OCI-LY3 (cell line): ENCODE measurements around the gene DNASE1L2.

Experiments used
- H2AFZ ChIP-seq: fragments of 200-600, 300-600 bp; shearing (Covaris generic); 2 replicates; pipeline ENCODE4 v1.6.0; 2014; ENCODE audit warnings: antibody characterized with exemption, low read depth, low read length
- H3K27ac ChIP-seq: fragments of 200-600, 300-600 bp; sonication (generic); 2 replicates; pipeline ENCODE4 v1.5.1; 2014; ENCODE audit warnings: mild to moderate bottlenecking, low read length, moderate library complexity, mixed read lengths
- H3K27me3 ChIP-seq: fragments of 200-600, 300-600 bp; sonication (generic); 2 replicates; pipeline ENCODE4 v1.6.1; 2014; ENCODE audit warnings: low read depth, low read length, mixed read lengths
- H3K36me3 ChIP-seq: fragments of 200-600, 300-600 bp; sonication (generic); replicated peaks from 2 replicates; pipeline ENCODE3; 2014; ENCODE audit warnings: low read depth, low read length, mixed read lengths
- H3K4me1 ChIP-seq: fragments of 300-600, 200-600 bp; sonication (generic); 2 replicates; pipeline ENCODE4 v1.6.1; 2014; ENCODE audit warnings: low read length, mixed read lengths
- H3K4me2 ChIP-seq: fragments of 200-600, 300-600 bp; sonication (generic); 2 replicates; pipeline ENCODE4 v1.6.1; 2014; ENCODE audit warnings: low read length, mixed read lengths
- H3K4me3 ChIP-seq: fragments of 300-600, 200-600 bp; sonication (generic); 2 replicates; pipeline ENCODE4 v1.5.1; 2014; ENCODE audit warnings: antibody characterized with exemption, mild to moderate bottlenecking, low read length, moderate library complexity
- H3K79me2 ChIP-seq: fragments of 300-600, 200-600 bp; shearing (Covaris generic); 2 replicates; pipeline ENCODE4 v1.6.1; 2014; ENCODE audit warnings: mild to moderate bottlenecking, low read length, mixed read lengths
- H3K9ac ChIP-seq: fragments of 300-600, 200-600 bp; shearing (Covaris generic); 2 replicates; pipeline ENCODE4 v1.6.0; 2014; ENCODE audit warnings: mild to moderate bottlenecking, low read length, moderate library complexity
- H3K9me3 ChIP-seq: fragments of 200-600, 300-600 bp; shearing (Covaris generic); 2 replicates; pipeline ENCODE4 v1.6.1; 2014; ENCODE audit warnings: low read length, mixed read lengths; ENCODE audit not compliant: insufficient read depth
- H4K20me1 ChIP-seq: fragments of 200-600, 300-600 bp; sonication (generic); 2 replicates; pipeline ENCODE4 v1.6.1; 2016; ENCODE audit warnings: low read length, mixed read lengths; ENCODE audit not compliant: insufficient read depth
- EZH2phosphoT487 ChIP-seq: fragments of 200-600 bp; shearing (Covaris generic); IDR thresholded peaks from 2 replicates; pipeline ENCODE4 v1.6.1; 2018; ENCODE audit warnings: antibody characterized with exemption, mixed run types, low read depth
- TF ChIP-seq, protein P1 (sequence below): fragments of 200-600, 300-600 bp; sonication (generic); IDR thresholded peaks from 2 replicates; pipeline ENCODE4 v1.5.1; 2014; ENCODE audit warnings: antibody characterized with exemption, low read length, low read depth

Gene DNASE1L2

DNA sequence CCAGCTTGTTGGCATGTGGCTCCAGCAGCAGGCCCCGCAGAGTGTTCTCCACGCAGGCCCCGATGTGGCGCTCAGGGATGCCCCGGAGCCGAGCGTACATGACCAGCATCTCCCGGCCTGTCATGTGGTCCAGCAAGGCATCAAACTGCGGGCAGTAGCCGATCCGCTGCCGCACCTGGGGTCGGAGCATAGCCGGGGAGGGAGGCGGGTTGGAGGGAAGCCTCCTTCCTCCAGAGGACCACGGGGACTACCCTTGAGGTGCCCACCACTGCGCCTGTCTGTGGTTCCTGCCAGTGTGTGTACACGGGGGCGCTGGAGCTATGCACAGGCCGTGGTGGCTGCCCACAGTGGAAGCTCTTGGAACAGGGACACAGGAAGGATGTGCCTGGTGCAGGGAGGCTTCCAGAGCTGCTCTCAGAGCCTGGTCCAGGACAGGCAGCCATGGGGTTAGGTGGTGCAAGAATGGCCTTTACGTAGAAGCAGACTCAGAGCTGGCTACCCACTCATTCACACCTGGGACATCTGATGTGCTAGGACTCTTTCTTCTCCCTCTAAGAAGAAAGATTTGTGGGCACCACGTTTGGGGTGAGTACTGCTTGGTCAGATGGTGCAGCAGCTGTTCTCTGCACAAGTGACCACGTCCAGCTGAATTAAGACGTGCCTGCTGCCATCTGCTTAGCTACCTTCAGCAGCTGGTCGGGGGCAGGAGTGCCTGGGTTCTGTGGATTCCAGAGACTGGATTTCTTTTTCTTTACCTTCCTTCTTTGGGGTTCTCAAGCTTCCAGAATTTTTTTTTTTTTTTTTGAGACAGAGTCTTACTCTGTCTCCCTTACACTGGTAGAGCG lies 42.9 kb downstream of the DNASE1L2 start:
- TF ChIP-seq EZH2phosphoT487: no peak
- Histone ChIP-seq H3K27me3 (no peaks in the 10 kb centered on the region), H3K9ac (no peak overlapping the region), H3K27ac (no peak overlapping the region), H3K4me1 (peaks cover 5% of the 10 kb centered on the region; the same call in 1 of the 2 replicates), H4K20me1 (no peaks in the 10 kb centered on the region), H3K36me3 (no peaks in the 10 kb centered on the region), H3K79me2 (no peaks in the 10 kb centered on the region), H2AFZ (no peak overlapping the region), H3K9me3 (no peaks in the 10 kb centered on the region), H3K4me2 (no peak overlapping the region), H3K4me3 (no peak overlapping the region)

DNA sequence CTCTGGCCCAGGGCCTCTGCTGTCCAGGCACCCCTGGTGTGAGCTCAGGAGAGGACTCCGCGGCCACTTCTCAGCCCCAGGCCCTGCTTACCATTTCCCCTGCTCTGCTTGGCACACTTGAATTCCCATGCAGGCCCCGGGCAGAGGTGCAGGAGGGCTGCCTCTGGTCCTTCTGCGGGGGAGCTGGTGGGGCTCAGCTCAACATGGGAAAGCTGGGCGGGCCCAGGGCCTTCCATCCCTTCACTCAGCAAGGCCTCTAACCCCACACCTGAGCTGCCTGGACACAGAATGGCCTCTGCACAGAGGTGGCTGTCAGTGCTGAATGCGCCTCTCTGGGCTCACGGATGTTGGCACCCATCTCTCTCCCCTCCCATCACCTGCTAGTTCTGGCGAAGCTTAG lies 44.2 kb downstream of the DNASE1L2 start:
- H3K36me3 ChIP-seq: no peaks in the 10 kb centered on the region
- peaks cover 5% of the 10 kb centered on the region; the same call in 1 of the 2 replicates for H3K4me1 ChIP-seq
- H3K9ac ChIP-seq: no peak overlapping the region
- H3K27me3 ChIP-seq: no peaks in the 10 kb centered on the region
- no peak overlapping the region for H3K4me3 ChIP-seq
- H2AFZ ChIP-seq: no peak overlapping the region
- H3K79me2 ChIP-seq: no peaks in the 10 kb centered on the region
- TF ChIP-seq, protein P1, sequence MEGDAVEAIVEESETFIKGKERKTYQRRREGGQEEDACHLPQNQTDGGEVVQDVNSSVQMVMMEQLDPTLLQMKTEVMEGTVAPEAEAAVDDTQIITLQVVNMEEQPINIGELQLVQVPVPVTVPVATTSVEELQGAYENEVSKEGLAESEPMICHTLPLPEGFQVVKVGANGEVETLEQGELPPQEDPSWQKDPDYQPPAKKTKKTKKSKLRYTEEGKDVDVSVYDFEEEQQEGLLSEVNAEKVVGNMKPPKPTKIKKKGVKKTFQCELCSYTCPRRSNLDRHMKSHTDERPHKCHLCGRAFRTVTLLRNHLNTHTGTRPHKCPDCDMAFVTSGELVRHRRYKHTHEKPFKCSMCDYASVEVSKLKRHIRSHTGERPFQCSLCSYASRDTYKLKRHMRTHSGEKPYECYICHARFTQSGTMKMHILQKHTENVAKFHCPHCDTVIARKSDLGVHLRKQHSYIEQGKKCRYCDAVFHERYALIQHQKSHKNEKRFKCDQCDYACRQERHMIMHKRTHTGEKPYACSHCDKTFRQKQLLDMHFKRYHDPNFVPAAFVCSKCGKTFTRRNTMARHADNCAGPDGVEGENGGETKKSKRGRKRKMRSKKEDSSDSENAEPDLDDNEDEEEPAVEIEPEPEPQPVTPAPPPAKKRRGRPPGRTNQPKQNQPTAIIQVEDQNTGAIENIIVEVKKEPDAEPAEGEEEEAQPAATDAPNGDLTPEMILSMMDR: no peak
- TF ChIP-seq EZH2phosphoT487: no peak
- H3K9me3 ChIP-seq: no peaks in the 10 kb centered on the region
- no peaks in the 10 kb centered on the region for H4K20me1 ChIP-seq
- H3K27ac ChIP-seq: no peak overlapping the region
- H3K4me2 ChIP-seq: no peak overlapping the region

DNA sequence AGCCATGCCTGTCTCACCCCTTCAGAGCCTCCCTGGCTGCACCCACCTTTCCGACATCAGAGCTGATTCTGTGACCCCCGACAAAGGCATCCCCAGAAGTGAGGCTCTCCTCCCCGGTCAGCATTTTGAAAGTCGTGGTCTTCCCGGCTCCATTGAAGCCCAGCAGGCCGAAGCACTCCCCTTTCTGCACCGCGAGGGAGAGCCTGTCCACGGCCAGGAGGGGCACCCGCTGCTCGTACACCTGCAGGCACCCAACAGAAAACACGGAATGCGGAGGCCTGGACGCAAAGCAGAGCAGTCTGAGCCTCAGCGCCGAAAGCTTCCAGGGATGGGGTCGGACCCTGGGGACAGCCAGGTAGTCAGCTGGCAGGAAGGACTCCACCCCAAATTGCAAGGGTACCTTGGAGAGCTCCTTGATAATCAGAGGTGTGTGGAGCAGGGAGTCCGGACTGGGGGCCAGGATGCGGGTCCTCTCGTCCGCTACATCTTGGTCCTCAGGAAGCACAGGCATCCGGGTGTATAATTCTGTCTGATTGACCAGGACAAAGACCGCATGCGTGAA lies 44.8 kb downstream of the DNASE1L2 start:
- Histone ChIP-seq H3K4me3 (no peak overlapping the region), H3K9me3 (no peaks in the 10 kb centered on the region), H4K20me1 (no peaks in the 10 kb centered on the region), H3K27me3 (no peaks in the 10 kb centered on the region), H3K9ac (no peak overlapping the region), H3K27ac (no peak overlapping the region), H3K79me2 (no peaks in the 10 kb centered on the region), H3K4me2 (no peak overlapping the region), H2AFZ (no peak overlapping the region), H3K4me1 (peaks cover 5% of the 10 kb centered on the region; the same call in 1 of the 2 replicates), H3K36me3 (no peaks in the 10 kb centered on the region)
- TF ChIP-seq EZH2phosphoT487: no peak
- TF ChIP-seq, protein P1: no peak

DNA sequence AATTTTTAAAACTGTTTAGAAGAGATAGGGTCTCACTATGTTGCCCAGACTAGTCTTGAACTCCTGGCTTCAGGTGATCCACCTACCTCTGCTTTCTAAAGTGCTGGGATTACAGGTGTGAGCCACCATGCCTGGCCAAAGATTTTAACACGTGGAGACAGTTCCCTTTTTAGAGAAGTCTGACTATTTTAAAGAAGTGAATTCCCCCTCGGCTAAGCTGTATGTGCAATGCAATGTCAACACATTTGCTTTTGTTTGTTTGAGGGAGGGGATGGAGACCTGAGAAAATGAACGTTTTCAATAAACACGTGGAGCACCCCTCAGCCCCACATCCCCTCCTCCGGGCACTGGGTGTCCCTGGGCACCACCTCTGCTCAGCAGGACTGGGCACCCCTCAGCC lies 46.0 kb downstream of the DNASE1L2 start:
- no peaks in the 10 kb centered on the region for H4K20me1 ChIP-seq
- H3K9ac ChIP-seq: no peak overlapping the region
- H3K27ac ChIP-seq: no peak overlapping the region
- H3K4me2 ChIP-seq: no peak overlapping the region
- no peaks in the 10 kb centered on the region for H3K36me3 ChIP-seq
- H3K27me3 ChIP-seq: no peaks in the 10 kb centered on the region
- H3K4me1 ChIP-seq: peaks cover 5% of the 10 kb centered on the region; the same call in 1 of the 2 replicates
- TF ChIP-seq EZH2phosphoT487: no peak
- TF ChIP-seq, protein P1: no peak
- H3K79me2 ChIP-seq: no peaks in the 10 kb centered on the region
- no peak overlapping the region for H3K4me3 ChIP-seq
- no peaks in the 10 kb centered on the region for H3K9me3 ChIP-seq
- H2AFZ ChIP-seq: no peak overlapping the region
